NT2/D1 (cell line): Measurements from ENCODE around the gene C12orf57.

Experiments used
- DNase-seq: peaks from one replicate; pipeline ENCODE4 v3.0.0-alpha.2; 2011; ENCODE audit warnings: low read depth, low spot score
- H3K27me3 ChIP-seq: 2 replicates; pipeline ENCODE4 v1.6.0; 2011; ENCODE audit warnings: mild to moderate bottlenecking; ENCODE audit not compliant: insufficient read length, insufficient read depth
- H3K36me3 ChIP-seq: 2 replicates; pipeline ENCODE4 v1.6.1; 2011; ENCODE audit warnings: mild to moderate bottlenecking, low read length, mixed read lengths; ENCODE audit not compliant: insufficient read depth, insufficient read length
- H3K4me1 ChIP-seq: 2 replicates; pipeline ENCODE4 v1.5.1; 2011; ENCODE audit not compliant: insufficient read depth, insufficient read length
- H3K4me3 ChIP-seq: 2 replicates; pipeline ENCODE4 v1.5.1; 2011; ENCODE audit warnings: low read depth; ENCODE audit not compliant: insufficient read length
- H3K9ac ChIP-seq: 2 replicates; pipeline ENCODE4 v1.6.0; 2011; ENCODE audit warnings: low read depth; ENCODE audit not compliant: insufficient read length
- H3K9me3 ChIP-seq: 2 replicates; pipeline ENCODE4 v1.5.1; 2011; ENCODE audit warnings: mild to moderate bottlenecking, low read length; ENCODE audit not compliant: insufficient read depth
- SUZ12 ChIP-seq: IDR thresholded peaks from 2 replicates; pipeline ENCODE4 v1.6.1; 2011; ENCODE audit not compliant: insufficient read length, insufficient read depth; ENCODE audit errors: extremely low read depth
- YY1 ChIP-seq: IDR thresholded peaks from 2 replicates; pipeline ENCODE4 v1.6.1; 2011; ENCODE audit not compliant: insufficient read length, insufficient read depth
- ZNF274 ChIP-seq: IDR thresholded peaks from 2 replicates; pipeline ENCODE4 v1.6.1; 2011; ENCODE audit warnings: mild to moderate bottlenecking, low read depth, low read length

Gene C12orf57

DNA sequence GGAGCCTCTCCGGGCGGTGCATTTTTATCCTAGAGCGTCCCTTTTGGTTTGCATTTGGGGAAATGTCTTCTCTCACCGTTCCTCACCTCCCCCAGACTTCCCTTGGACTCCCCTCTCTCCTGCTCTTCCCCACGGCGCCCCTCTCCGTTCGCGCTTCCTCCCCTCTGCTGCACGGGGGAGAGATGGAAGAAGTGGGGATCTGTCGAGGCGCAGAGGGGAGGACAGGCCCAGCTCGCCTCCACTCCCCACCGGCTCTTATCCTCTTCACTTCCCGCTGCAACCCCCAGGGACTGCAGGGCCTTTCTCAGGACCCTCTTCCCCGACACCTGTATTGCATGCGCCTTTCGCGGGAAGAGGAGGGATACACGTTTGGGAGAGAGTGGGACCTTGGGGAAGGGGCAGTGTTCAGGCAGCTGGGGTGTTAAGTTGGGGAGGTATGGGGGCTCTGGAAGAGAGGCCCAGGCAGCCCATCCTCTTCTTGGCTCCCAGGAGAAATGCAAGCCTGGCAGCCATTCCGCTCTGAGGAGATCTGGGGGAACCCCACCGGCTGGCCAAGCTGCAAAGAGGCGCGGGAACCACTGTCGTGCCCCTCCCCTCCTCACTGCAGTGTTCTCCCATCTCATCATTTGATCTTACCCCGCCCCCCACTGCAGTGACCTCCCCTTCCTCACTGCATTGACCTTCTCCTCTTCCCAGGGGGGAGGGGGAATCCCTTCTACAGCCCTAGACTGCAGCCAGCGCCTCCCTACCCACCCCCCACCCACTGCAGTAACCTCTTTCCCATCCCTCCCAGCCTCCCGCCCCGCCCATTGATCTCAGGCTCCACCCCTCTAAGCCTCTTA, 28.7 kb upstream of the C12orf57 start:
- peaks cover 36% of the 10 kb centered on the region for H3K36me3 ChIP-seq
- TF ChIP-seq SUZ12 (no peak), YY1 (no peak), ZNF274 (no peak)
- peaks cover 28% of the 10 kb centered on the region for H3K4me1 ChIP-seq
- peak overlapping the region; percentile 79 for H3K4me3 ChIP-seq
- H3K27me3 ChIP-seq = peaks cover 9% of the 10 kb centered on the region
- no peak for DNase-seq
- peak overlapping the region; percentile 92 for H3K9ac ChIP-seq
- H3K9me3 ChIP-seq = no peaks in the 10 kb centered on the region

DNA sequence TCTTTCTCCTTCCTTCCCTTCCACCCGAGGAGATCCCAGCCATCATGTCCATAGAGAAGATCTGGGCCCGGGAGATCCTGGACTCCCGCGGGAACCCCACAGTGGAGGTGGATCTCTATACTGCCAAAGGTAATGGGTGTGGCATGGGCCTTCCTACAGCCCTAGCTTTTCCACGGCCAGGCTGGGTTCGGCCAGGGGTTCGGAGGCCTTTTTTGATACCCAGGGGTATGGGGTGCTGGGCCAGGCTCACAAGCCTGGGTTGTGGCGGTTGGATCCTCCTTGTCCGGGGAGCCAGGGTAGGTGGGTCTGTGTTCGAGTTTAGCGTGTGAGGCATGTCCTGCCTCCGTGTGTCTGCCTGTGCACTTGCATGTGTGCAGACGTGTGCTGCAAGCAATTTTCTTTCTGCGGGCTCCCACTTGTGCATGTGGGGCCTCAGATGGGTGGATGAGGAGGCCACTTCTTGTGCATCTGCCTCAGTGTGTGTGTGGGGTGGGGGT, 28.0 kb upstream of the C12orf57 start:
- TF ChIP-seq ZNF274 = no peak
- no peak for DNase-seq
- Histone ChIP-seq H3K4me3 (peak overlapping the region; percentile 79), H3K4me1 (peaks cover 28% of the 10 kb centered on the region), H3K9me3 (no peaks in the 10 kb centered on the region), H3K9ac (peak overlapping the region; percentile 83), H3K36me3 (peaks cover 39% of the 10 kb centered on the region), H3K27me3 (peaks cover 9% of the 10 kb centered on the region)

DNA sequence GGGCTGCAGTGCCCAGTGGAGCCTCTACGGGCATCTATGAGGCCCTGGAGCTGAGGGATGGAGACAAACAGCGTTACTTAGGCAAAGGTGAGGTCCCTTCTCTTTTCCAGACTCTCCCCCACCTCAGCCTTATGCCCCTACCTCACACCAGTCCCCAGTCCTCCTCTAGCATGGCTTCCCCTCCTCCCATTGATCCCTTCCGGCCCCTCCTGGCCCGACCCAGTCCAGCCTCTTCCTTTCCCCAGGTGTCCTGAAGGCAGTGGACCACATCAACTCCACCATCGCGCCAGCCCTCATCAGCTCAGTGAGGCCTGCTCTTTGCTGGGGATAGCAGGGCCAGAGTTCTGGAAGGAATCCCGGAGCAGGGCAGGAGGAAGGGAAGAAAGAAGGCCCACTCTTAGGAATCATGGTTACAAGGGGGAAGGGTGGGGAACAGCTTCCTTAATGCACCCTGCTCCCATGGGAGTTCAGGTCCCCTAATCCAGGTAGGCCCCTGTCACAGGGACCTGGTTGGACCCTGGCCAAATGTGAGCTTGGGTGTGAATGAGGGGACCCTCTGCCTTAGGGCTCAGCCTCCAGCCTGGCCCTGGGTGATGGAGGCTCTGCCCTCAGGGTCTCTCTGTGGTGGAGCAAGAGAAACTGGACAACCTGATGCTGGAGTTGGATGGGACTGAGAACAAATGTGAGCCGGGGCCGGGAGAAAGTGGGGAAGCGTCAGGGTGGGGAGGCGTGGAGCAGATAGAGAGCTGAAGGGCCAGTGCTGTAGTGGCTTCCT, 27.2 kb upstream of the C12orf57 start:
- Histone ChIP-seq H3K9me3 (no peaks in the 10 kb centered on the region), H3K27me3 (peaks cover 9% of the 10 kb centered on the region), H3K4me1 (peaks cover 28% of the 10 kb centered on the region), H3K36me3 (peaks cover 47% of the 10 kb centered on the region), H3K9ac (peak overlapping the region; percentile 83), H3K4me3 (peak overlapping the region; percentile 79)
- DNase-seq = no peak
- TF ChIP-seq YY1 (no peak), ZNF274 (no peak), SUZ12 (no peak)

DNA sequence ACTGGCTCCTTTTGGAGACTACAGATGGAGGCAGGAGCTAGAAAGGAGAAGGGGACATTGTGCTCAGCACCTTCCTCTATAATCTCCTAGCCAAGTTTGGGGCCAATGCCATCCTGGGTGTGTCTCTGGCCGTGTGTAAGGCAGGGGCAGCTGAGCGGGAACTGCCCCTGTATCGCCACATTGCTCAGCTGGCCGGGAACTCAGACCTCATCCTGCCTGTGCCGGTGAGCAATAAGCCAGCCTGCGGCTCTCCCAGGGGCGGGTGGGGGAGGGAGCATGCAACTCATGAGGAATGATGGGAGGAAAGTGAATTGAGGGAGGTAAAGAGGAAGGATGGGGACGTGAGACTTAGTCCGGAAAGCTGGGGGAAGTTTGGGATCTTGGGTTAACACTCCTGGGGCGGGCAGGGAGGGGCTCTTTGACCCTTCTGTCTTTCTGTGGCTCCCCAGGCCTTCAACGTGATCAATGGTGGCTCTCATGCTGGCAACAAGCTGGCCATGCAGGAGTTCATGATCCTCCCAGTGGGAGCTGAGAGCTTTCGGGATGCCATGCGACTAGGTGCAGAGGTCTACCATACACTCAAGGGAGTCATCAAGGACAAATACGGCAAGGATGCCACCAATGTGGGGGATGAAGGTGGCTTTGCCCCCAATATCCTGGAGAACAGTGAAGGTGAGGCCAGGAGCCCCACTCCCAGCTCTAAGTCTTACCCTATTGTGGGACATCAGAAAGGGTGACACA, 26.2 kb upstream of the C12orf57 start:
- H3K27me3 ChIP-seq = peaks cover 9% of the 10 kb centered on the region
- DNase-seq = no peak
- H3K36me3 ChIP-seq = peaks cover 58% of the 10 kb centered on the region
- H3K4me1 ChIP-seq = peaks cover 29% of the 10 kb centered on the region
- H3K4me3 ChIP-seq = no peak overlapping the region
- H3K9me3 ChIP-seq = no peaks in the 10 kb centered on the region
- TF ChIP-seq SUZ12 = no peak
- TF ChIP-seq YY1 = no peak
- TF ChIP-seq ZNF274 = no peak
- no peak overlapping the region for H3K9ac ChIP-seq

DNA sequence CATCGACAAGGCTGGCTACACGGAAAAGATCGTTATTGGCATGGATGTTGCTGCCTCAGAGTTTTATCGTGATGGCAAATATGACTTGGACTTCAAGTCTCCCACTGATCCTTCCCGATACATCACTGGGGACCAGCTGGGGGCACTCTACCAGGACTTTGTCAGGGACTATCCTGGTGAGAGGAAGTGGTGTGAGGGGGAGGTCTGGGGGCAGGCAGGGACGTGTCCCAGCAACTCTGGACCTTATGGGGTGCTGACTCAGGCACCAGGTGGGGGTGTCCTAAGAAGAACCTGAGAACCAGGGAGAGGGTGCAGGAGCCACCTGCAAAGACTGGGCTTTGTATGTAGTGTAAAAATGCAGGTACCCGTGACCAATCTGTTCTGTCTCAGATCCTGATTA, 24.2 kb upstream of the C12orf57 start:
- H3K36me3 ChIP-seq = peaks cover 73% of the 10 kb centered on the region
- DNase-seq = no peak

DNA sequence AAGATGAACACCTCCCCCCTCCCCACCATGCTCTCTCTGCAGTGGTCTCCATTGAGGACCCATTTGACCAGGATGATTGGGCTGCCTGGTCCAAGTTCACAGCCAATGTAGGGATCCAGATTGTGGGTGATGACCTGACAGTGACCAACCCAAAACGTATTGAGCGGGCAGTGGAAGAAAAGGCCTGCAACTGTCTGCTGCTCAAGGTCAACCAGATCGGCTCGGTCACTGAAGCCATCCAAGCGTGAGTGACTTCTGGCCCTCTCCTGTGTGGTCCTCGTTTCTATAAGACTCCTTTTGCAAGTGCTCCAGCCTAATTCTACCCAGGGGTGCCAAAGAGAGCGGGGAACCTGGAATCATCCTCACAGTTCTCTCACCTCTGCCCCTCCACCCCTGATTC, 22.3 kb upstream of the C12orf57 start:
- Histone ChIP-seq H3K4me1 (peaks cover 23% of the 10 kb centered on the region), H3K4me3 (no peak overlapping the region), H3K9me3 (no peaks in the 10 kb centered on the region), H3K27me3 (no peaks in the 10 kb centered on the region), H3K36me3 (peaks cover 65% of the 10 kb centered on the region), H3K9ac (no peak overlapping the region)
- no peak for DNase-seq
- no peak for TF ChIP-seq YY1
- TF ChIP-seq ZNF274 = no peak
- TF ChIP-seq SUZ12 = no peak

More for the DNA sequence above, 24.2 kb upstream of the C12orf57 start:
- Histone ChIP-seq H3K9ac (no peak overlapping the region), H3K4me1 (peaks cover 23% of the 10 kb centered on the region), H3K27me3 (peaks cover 8% of the 10 kb centered on the region), H3K4me3 (no peak overlapping the region), H3K9me3 (no peaks in the 10 kb centered on the region)
- TF ChIP-seq SUZ12 = no peak
- no peak for TF ChIP-seq YY1
